HEK293 (cell line): ENCODE data around the gene GBF1.

Experiments used
- CTCF ChIA-PET: fragments of 350-600 bp; formaldehyde crosslinking; extraction: SDS; loops from one replicate; lab custom pipeline; 2021; ENCODE audit warnings: antibody characterized with exemption; lab: Yijun Ruan, JAX
- POLR2A ChIA-PET: fragments of 300-600 bp; formaldehyde crosslinking; extraction: SDS; loops from one replicate; lab custom pipeline; 2020; ENCODE audit warnings: antibody characterized with exemption, inconsistent platforms; lab: Yijun Ruan, JAX
- H3K27ac ChIP-seq: fragments of 200-500 bp; sonication (Bioruptor generic); 2 replicates; pipeline ENCODE4 v1.5.1; 2014; ENCODE audit warnings: low read depth, low read length, control low read depth, inconsistent platforms; ENCODE audit errors: extremely low read depth
- H3K36me3 ChIP-seq, 2 experiments: fragments of 200-500 bp in 1 of 2; sonication (Bioruptor generic) in 1 of 2; 1 replicate in 1 of 2; 2 replicates in 1 of 2; pipeline ENCODE4 v1.5.1; 2014 to 2017; ENCODE audit warnings: inconsistent platforms in 2 of 2, low read length in 2 of 2; ENCODE audit not compliant: control insufficient read depth in 2 of 2, insufficient read depth in 1 of 2
- H3K4me1 ChIP-seq: fragments of 200-500 bp; sonication (Bioruptor generic); 2 replicates; pipeline ENCODE4 v1.5.1; 2014; ENCODE audit warnings: mild to moderate bottlenecking, low read length, inconsistent platforms; ENCODE audit not compliant: control insufficient read depth, insufficient read depth
- H3K4me3 ChIP-seq: 2 replicates; pipeline ENCODE4 v1.5.1; 2011; ENCODE audit warnings: low read depth, mild to moderate bottlenecking, control low read depth, low read length, moderate library complexity
- H3K9me3 ChIP-seq: fragments of 200-500 bp; sonication (Bioruptor generic); 2 replicates; pipeline ENCODE4 v1.5.1; 2014; ENCODE audit warnings: low read depth, low read length, inconsistent platforms; ENCODE audit not compliant: control insufficient read depth, insufficient read depth
- BCL11A ChIP-seq: fragments of 450-650 bp; formaldehyde crosslinking; IDR thresholded peaks from 2 replicates; pipeline ENCODE4 v1.5.1; 2016; ENCODE audit warnings: low read depth, missing biosample characterization, missing genetic modification characterization
- GFI1B ChIP-seq: fragments of 450-650 bp; formaldehyde crosslinking; IDR thresholded peaks from 2 replicates; pipeline ENCODE4 v1.5.1; 2016; ENCODE audit warnings: missing biosample characterization, missing genetic modification characterization
- PBX3 ChIP-seq: sonication (generic); formaldehyde crosslinking; IDR thresholded peaks from 2 replicates; pipeline ENCODE4 v1.8.1; 2022; ENCODE audit warnings: mild to moderate bottlenecking, moderate library complexity, missing genetic modification reagents
- PRDM2 ChIP-seq: fragments of 450-650 bp; formaldehyde crosslinking; IDR thresholded peaks from 2 replicates; pipeline ENCODE4 v1.5.1; 2016; ENCODE audit warnings: missing biosample characterization, missing genetic modification characterization, borderline replicate concordance
- SCRT2 ChIP-seq: fragments of 450-650 bp; formaldehyde crosslinking; IDR thresholded peaks from 2 replicates; pipeline ENCODE4 v1.5.1; 2016; ENCODE audit warnings: missing biosample characterization, missing genetic modification characterization
- ZBTB7A ChIP-seq: fragments of 450-650 bp; formaldehyde crosslinking; IDR thresholded peaks from 2 replicates; pipeline ENCODE4 v1.5.1; 2016; ENCODE audit warnings: low read depth, missing biosample characterization, missing genetic modification characterization
- ZEB2 ChIP-seq: fragments of 450-650 bp; formaldehyde crosslinking; IDR thresholded peaks from 2 replicates; pipeline ENCODE4 v1.5.1; 2016; ENCODE audit warnings: missing biosample characterization, missing genetic modification characterization
- ZNF23 ChIP-seq: fragments of 450-650 bp; formaldehyde crosslinking; IDR thresholded peaks from 2 replicates; pipeline ENCODE4 v1.5.1; 2016; ENCODE audit warnings: missing biosample characterization, missing genetic modification characterization, borderline replicate concordance
- ZNF350 ChIP-seq: fragments of 450-650 bp; formaldehyde crosslinking; IDR thresholded peaks from 2 replicates; pipeline ENCODE4 v1.5.0; 2017; ENCODE audit warnings: missing biosample characterization, mild to moderate bottlenecking, missing genetic modification characterization
- ZNF513 ChIP-seq: fragments of 450-650 bp; IDR thresholded peaks from 2 replicates; pipeline ENCODE4 v1.5.1; 2018; ENCODE audit warnings: missing biosample characterization, missing genetic modification characterization
- ZNF830 ChIP-seq: fragments of 450-650 bp; IDR thresholded peaks from 2 replicates; pipeline ENCODE4 v1.5.0; 2018; ENCODE audit warnings: missing biosample characterization, missing genetic modification characterization, low read depth, mild to moderate bottlenecking, moderate library complexity
- TF ChIP-seq, protein P1 (sequence below): fragments of 450-650 bp; formaldehyde crosslinking; IDR thresholded peaks from 2 replicates; pipeline ENCODE4 v1.5.1; 2017; ENCODE audit warnings: missing biosample characterization, missing genetic modification characterization
- TF ChIP-seq, protein P2 (sequence below): fragments of 450-650 bp; formaldehyde crosslinking; IDR thresholded peaks from 2 replicates; pipeline ENCODE4 v1.5.1; 2016; ENCODE audit warnings: missing biosample characterization, missing genetic modification characterization

The GBF1 gene

DNA sequence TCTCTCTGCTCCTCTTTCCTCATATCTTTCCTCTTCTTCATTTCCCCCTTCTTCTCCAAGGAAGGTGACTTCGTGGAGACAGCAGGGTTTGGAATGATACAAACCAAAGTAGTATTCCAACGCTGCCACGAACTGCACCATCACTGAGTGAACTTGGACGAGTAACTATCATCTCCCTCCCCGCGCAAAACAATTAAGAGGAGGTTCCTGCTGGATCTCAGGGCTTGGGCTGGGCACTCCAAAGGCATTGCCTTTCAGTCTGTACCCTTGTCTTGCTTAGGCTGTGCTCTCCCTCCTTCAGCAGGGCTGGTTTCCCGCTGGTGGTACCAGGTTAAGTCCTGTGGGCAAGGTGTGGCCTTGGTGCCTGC, 3.2 kb upstream of the GBF1 start:
- H3K4me3 ChIP-seq: no peak overlapping the region; the same call in 1 of the 2 replicates
- no peak overlapping the region for H3K27ac ChIP-seq
- ChIA-PET POLR2A (no interaction called here), CTCF (interaction anchor here (2.9 kb wide), 1 partner anchor 11 kb away, joined by 31 read pairs; no protein-coding TSS in a partner anchor)
- no peaks in the 10 kb centered on the region for H3K36me3 ChIP-seq
- TF ChIP-seq ZBTB7A (tag by site-specific recombination): 0 out of 2 replicates have a peak, but pooled peaks have one; percentile 6
- TF ChIP-seq PRDM2 (tag by site-specific recombination): no peak
- H3K9me3 ChIP-seq: no peaks in the 10 kb centered on the region
- H3K4me1 ChIP-seq: peaks cover 8% of the 10 kb centered on the region

GRCh38 chr10:102243309-102243708, 2.0 kb upstream of the GBF1 start:
- ChIA-PET POLR2A (no interaction called here), CTCF (interaction anchor here (0.5 to 4.3 kb wide), 2 partner anchors 13 to 156 kb away, joined by 3 to 28 read pairs; no protein-coding TSS in a partner anchor)
- H3K27ac ChIP-seq: no peak overlapping the region
- peaks cover 0 to 4% of the 10 kb centered on the region in 2 experiments; a peak in 1 of 3 replicates for H3K36me3 ChIP-seq
- no peak for TF ChIP-seq ZEB2 (tag by site-specific recombination)
- TF ChIP-seq PBX3: no peak
- TF ChIP-seq GFI1B (tag by site-specific recombination): no peak
- no peak for TF ChIP-seq ZNF830 (tag by site-specific recombination)
- TF ChIP-seq ZNF350 (tag by site-specific recombination): no peak
- TF ChIP-seq ZNF513 (tag by site-specific recombination): no peak
- TF ChIP-seq ZNF23 (tag by site-specific recombination): no peak
- TF ChIP-seq, protein P1, sequence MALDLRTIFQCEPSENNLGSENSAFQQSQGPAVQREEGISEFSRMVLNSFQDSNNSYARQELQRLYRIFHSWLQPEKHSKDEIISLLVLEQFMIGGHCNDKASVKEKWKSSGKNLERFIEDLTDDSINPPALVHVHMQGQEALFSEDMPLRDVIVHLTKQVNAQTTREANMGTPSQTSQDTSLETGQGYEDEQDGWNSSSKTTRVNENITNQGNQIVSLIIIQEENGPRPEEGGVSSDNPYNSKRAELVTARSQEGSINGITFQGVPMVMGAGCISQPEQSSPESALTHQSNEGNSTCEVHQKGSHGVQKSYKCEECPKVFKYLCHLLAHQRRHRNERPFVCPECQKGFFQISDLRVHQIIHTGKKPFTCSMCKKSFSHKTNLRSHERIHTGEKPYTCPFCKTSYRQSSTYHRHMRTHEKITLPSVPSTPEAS (tag by site-specific recombination): no peak
- TF ChIP-seq, protein P2, sequence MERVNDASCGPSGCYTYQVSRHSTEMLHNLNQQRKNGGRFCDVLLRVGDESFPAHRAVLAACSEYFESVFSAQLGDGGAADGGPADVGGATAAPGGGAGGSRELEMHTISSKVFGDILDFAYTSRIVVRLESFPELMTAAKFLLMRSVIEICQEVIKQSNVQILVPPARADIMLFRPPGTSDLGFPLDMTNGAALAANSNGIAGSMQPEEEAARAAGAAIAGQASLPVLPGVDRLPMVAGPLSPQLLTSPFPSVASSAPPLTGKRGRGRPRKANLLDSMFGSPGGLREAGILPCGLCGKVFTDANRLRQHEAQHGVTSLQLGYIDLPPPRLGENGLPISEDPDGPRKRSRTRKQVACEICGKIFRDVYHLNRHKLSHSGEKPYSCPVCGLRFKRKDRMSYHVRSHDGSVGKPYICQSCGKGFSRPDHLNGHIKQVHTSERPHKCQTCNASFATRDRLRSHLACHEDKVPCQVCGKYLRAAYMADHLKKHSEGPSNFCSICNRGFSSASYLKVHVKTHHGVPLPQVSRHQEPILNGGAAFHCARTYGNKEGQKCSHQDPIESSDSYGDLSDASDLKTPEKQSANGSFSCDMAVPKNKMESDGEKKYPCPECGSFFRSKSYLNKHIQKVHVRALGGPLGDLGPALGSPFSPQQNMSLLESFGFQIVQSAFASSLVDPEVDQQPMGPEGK (tag by site-specific recombination): no peak
- no peak for TF ChIP-seq BCL11A (tag by site-specific recombination)
- no peak for TF ChIP-seq SCRT2 (tag by site-specific recombination)
- H3K4me3 ChIP-seq: no peak overlapping the region
- H3K4me1 ChIP-seq: peaks cover 20% of the 10 kb centered on the region
- H3K9me3 ChIP-seq: no peaks in the 10 kb centered on the region
